NK-92 treated with Interleukin-12 subunit alpha and Interleukin-12 subunit beta, amount 100 ng/mL, for 24 hours (cell line): ENCODE data around the gene NTN3.

Experiments used
- DNase-seq: peaks from one replicate; lab custom pipeline; 2025; lab: John Stamatoyannopoulos, UW

The NTN3 gene

DNA sequence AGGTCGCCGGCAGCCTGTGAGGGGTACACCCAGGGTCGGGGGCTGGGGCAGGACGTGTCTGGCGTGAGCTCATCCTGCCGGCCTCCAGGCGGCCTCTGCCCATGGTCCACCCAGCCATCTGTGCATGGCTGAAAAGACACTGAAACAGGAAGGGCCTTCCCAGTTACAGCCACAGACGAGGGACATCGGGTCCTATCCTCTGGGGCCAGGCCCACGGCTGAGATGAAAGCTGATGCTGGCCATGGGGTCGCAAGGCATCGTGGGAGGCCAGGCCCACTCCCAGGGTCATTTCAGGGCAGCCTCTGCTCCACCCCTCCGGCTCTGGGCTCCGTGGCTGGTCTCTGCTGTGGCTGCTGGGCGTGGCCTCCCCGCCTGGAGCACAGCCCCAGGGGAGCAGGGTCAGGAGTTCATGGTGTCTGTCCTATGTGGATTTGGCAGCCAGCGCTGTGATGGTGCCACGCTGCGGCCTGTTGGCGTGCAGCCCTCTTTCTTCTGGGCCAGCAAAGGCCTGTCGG is 26.1 kb downstream of the NTN3 start:
- no peak for DNase-seq

DNA sequence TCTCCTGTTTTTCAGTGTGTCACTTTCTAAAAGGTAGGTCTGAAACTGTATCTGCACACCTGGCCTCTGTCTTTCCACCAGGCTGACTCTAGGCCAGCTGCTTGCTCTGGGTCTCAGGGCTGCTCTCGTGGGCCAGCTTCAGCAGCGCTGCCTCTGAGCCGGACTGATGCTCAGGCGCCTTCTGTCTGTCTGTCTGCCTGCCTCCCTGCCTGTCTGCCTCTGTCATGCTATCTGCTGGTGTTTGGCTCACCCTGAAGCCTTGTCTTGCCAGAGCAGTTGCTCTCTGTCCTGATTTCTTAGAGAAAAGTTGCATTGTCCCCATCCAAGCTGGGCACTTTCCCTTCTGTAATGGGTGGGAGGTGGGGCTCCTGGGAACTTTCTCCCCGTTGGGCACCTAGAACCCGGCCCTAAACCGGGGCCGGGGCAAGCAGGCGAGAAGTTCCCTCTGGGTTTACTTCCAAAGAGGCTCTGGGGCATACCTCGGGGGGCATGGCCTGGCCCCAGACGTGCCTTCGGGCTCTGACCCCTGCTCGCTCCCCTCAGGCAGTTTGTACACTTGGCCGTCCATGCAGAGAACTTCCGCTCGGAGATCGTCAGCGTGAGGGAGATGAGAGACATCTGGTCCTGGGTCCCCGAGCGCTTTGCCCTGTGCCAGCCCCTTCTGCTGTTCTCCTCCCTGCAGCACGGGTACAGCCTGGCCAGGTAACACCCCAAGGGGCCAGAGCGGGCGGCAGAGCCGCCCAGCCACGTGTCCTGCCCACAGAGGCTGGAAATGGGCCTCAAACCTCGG is 26.8 kb downstream of the NTN3 start:
- no peak for DNase-seq

DNA sequence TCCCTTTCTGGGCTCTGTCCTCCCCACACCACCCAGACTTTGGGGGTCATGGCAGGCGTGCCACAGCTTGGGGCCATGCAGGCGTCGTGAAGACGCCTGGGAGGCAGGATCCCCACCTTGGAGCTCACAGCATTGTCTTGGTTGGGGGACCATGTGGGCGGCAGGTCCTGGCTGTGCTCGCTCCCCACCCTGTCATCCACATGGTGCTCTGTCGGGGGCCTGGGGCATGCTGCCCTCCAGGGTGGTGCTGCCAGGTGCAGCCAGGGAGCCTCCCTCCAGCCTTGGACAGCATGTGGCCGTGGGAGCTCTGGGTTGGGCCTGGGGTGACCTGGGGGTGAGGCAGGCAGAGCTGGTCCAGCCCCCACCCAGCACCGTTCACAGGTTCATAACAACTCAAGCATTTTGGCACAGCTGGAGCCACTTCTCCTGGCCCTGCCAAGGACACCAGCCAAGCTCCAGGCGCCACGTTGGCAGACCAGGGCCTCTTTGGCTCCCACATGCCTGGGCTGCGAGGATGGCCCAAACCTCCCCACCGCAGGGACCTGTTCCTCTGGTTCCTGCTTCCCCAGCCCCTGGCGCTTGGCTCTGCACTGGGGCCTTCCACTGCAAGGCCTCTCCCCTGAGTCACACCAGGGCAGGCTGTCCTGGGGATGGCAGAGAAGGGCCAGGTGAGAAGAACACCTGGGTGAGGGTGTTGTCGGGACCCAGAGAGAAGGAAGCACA is 27.6 kb downstream of the NTN3 start:
- no peak for DNase-seq

DNA sequence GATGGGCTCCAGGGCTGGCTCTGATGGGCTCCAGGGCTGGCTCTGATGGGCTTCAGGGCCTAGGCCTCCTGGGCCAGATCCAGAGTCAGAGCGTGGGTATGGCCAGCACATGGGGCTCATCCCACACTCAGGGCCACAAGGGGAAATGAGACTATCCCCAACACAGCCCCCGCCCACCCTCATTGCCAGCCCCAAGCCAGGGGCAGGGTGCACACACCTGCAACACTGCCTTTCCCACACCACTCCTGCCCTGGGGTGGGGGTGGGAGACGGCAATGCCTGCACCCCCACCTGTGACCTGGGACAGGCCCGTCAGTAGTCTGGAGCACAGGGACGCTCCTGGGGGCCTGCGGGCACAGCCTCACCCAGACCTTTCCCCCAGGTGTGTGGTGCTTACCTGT is 28.4 kb downstream of the NTN3 start:
- DNase-seq = no peak

DNA sequence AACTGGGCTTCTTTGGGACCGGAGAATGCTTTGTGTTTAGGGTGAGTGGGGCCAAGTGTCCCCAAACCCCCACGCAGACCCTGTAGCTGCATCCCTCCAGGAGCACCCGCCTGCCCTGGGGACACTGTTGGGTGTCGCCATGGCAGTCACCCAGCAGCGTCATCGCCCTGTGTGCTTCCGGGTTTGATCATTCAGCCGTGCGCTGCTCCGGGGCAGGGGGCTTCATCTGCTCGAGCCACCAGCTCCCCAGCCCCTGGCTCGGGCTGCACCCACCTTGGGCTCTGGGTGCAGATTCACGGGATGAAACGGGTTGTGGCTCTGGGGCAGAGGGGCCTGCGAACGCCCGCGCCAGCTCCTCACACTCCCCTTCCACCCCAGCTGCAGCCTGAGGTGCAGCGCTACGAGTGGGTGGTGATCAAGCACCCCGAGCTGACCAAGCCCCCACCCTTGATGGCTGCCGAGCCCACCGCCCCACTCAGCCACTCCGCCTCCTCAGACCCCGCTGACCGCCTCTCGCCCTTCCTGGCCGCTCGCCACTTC is 28.9 kb downstream of the NTN3 start:
- no peak for DNase-seq

DNA sequence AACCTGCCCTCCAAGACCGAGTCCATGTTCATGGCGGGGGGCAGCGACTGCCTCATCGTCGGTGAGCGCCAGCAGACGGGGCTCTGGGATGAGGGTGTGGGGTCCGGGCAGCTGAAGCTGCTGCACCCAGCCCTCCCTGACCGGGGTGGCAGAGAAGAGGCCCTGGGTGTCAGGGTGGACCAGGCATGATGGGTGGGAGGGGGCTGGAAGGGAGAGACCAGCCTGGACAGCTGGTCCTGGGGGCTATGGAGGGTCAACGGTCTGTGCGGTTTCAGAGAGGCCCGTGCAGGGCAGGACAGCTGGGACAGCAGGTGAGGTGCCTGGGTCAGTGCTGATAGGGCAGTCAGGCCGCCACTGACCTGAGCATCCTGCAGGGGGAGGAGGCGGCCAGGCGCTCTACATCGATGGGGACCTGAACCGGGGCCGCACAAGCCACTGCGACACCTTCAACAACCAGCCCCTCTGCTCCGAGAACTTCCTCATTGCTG is 29.4 kb downstream of the NTN3 start:
- no peak for DNase-seq

DNA sequence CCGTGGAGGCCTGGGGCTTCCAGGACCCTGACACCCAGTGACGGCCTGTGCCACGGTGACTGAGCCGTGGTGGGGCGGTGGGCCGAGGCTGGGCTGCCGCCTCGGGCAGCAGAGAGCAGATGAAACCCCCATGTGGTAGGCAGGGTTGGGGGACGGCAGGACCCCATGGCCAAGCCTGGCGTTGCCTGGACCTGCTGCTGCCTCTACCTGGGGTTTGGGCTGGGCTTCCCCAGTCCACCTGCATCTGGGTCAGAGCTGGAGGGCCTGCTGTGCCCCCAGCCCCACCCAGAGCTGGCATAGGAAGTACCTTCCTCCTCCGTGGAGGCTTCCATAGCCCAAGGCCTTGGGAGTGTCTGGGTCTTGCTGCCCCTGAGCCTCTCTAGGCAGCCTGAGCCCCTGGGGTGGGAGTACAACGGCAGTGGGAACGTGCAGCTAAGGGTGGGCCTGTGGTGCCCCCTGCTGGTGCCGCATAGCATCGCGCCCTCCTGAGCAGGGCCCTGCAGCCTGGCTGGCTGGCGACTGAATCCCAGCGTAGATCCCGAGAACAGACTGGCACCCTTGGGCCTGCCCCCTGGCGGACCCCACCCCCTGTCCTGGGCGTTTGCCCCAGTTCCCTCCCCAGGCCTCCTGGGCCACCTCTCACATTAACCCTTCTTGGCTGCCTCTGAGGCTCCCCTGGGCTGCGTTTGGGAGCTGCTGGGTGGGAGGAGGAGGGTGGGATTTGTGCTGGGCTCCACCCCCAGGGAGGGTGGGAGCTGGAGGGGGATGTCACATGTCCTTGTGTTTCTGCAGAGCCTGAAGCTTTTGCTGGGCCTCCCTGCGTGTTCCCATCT is 30.0 kb downstream of the NTN3 start:
- peak; percentile 49 for DNase-seq

DNA sequence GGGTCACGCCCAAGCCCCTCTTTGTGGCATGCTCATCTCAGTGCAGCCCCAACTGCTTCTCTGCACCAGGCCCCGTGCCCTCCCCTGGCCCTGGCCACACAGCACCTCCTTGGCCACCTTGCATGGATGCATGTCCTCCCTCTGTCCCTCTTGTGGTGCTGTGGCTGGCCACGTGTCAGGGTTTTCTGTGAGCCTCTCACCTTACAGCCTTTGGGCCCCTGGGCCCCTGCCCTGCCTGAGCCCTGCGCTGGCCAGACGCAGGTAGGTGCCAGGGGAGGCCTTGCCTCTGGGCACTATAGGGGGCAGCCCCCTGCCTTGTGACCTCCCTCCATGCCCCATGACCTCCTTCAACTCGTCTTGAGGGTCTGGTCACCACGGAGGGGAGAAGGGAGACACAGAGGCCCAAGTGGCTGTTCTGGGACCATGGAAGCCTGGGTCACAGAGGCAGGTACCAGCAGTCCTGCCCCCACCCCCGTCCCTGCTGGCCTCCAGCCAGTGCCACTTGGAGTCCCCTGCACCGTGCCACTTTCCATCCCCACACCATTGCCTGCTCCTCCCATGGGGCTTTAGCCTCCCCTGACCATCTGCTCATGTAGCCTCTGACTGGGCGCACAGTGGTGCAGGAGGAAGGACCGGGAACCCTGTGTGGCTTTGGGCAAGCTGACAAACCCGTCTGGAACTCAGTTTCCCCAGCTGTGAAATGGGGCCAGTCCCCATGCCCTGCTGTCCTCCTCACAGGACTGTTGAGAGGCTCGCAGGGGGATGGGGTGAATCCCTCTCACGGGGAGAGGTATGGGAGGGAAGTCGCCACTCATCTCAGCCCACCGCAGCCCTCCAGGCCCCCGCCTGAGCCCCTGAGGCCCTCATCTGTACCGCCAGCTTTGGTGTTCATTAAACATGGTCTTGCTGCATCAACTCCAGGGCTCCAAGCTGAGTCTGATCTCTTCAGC is 31.1 kb downstream of the NTN3 start:
- DNase-seq = no peak

DNA sequence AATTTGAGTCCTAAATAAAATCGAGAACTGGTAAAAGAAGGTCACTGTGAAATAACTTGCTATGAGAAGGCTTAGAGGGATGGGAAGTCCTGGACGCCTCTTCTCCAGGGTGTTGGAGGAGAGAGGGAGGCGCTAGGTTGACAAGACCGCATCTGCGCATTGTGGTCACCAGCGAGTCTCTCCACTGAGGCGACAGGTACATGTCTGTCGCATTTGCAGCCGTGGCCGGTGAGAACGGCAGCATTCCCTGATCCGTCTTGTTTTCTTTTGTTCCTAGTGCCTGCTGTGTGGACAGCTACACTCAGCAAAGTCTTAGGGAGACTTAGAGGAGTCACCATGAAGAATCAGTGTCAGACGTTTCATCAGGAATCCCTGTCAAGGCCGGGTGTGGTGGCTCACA is 34.6 kb downstream of the NTN3 start:
- no peak for DNase-seq

DNA sequence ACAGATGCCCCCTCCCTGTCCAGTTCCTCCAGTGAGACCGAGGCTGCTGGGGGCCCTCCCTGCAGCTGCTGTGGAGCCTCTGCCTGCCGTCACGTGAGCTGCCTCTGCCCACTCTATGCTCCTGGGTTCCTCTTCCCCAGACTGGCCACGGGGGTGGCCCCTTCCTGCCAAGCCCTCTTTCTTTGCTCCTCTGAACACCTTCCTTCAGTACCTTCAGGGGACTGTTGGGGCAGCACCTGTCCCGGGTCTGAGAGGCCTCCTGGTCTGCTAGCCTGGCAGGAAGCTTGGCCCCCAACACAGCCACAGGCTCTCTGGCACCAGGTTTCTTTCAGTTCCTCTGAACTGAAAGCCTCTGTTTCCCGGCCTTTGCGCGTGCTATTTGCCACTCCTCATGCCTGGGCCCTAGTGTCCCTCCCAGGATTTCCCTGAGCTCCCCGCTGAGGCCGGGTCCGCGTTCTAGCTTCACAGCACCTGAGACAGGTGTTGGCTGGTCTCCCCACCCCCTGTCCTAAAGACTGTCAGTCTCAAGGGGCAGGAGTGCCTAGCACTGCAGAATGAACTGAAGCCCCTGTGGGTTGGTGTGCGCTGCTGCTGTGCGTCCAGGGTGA is 36.1 kb downstream of the NTN3 start:
- no peak for DNase-seq

DNA sequence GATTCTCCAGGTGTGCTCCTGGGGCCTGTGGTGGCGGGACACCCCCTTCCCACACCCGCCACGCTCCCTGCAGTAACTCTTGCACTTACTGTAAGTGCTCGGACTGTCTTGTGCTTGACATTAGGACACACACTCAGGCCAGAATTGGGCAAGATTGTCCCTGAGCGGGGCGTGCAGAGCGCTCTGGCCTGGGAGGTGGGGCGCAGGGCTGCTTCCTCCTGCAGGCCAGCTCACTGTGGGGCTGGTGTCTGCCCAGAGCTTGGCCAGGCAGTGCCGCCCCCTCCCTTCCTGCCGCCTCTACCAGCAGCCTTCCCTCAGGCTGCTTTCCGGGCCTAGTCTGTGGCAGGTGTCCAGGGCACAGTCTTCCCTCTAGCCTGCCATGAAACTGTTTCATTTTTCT is 36.6 kb downstream of the NTN3 start:
- DNase-seq = no peak

DNA sequence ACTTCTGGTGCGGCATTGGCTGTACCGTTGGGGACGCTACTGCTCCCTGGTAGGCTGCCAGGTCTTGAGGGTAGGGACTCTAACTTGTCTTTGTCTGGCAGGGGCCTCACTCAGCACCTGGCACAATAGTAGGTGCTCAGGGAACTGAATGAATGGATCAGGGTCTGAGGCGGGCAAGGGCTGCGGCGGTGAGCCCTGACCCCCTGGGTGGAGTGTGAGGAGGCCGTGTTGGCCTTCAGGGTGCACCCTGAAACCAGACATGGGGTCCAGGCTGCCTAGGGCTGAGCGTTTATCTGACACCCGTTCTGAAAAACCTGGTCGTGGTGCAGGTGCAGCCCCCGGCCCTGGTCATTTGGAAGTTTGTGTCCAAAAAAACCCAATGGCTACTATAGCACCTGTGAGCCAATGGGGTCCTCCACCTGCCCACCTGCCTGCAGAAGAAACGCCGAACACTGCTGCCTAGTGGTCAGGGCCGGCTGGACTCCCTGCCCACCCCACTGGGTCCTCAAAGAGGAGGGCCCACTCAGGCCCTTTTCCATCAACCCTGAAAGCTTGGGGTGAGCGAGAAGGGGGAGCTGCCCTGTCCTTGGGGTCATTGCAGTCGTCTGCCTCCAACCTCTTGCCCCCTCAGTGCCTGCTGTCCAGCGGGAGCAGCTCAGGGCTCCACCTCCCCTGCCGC is 37.8 kb downstream of the NTN3 start:
- DNase-seq = no peak

DNA sequence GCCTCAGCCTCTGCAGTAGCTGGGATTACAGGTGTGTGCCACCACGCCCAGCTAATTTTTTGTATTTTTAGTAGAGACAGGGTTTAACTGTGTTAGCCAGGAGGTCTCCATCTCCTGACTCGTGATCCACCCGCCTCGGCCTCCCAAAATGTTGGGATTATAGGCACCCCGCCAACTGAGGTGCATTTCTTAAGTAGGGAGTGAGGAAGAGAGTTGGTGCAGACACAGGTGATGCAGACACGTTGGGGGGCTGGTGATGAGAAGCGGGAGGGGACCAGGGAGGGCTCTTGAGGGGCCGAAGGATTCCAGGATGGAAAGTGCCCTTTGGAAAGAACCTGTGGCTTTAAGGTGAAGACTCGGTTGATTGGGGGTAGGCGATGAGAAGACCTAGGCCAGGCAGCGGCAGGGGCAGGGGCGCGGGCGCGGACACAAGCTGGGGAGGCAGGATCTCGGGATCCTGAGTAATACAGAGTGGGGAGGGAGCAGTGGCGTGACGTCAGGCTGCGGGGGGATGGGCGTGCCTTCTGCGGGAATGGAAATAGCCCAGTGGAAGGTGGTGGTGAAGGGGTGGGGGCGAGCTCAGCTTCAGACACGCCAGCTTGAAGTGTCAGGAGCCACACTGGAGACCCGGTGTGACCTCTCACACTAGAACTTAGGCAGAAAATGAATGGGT is 40.2 kb downstream of the NTN3 start:
- DNase-seq = no peak

DNA sequence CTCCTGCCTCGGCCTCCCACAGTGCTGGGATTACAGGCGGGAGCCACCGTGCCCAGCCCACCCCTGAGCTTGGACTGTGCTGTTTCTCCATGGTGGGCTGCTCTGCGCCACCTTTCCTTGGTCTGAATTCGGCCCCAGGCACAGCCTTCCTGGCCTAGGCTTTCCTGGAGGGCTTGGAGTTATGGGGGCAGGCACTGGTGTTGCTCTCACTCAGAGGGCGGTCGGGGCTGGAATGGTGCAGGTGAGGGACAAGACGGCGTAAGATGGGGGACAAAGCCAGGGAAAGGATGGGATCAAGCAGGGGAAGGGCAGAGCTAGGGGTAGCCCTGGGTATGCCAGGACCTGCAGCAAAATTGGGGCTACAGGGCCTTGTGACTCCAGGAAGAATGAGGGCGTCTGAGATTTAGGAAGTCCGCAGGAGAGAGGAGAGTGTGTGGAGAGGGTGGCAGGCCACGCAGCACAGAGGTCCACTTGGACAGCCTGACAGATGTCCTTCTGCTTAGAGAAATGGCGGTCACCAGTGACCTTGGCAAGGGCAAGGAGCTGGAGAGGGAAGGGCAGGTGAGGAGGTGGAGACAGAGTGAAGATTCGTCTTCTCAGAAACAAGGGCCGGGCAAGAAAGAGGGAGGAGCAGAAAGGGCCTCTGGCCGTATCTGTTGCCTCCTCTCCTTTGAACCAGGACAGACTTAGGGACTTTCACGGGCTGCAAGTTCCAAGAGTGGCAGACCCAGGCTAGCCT is 41.1 kb downstream of the NTN3 start:
- DNase-seq = no peak

DNA sequence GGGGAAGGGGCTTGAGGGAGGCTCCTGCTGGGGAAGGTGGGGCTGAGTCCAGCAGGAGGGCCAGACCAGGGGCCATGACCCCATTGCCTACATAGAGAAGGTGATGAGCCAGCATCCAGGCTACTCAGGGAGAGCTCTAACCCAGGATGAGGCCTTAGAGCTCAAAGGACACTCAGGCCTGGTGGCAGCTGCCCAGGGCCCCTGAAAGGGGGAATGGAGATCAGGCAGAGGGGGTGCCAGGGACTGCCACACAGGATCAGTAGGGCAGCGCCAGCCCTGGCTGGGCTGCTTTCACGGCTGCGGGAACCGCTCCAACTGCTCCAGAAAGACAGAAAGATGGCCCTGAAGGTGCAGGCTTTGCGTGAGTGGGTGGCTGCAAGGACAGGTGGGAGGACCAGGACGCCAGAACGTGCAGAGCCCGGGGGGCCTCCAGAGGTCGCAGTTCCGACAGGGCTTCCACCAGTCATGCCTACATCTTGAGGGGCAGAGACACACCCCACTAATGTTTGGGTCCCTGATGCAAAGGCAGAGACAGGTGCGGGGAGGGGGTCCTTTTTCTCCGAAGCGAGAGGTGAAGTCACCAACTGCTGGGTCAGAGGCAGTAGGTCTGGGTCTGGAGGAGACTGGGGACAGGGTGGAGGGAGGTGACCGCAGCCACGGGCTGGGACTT is 41.8 kb downstream of the NTN3 start:
- no peak for DNase-seq

DNA sequence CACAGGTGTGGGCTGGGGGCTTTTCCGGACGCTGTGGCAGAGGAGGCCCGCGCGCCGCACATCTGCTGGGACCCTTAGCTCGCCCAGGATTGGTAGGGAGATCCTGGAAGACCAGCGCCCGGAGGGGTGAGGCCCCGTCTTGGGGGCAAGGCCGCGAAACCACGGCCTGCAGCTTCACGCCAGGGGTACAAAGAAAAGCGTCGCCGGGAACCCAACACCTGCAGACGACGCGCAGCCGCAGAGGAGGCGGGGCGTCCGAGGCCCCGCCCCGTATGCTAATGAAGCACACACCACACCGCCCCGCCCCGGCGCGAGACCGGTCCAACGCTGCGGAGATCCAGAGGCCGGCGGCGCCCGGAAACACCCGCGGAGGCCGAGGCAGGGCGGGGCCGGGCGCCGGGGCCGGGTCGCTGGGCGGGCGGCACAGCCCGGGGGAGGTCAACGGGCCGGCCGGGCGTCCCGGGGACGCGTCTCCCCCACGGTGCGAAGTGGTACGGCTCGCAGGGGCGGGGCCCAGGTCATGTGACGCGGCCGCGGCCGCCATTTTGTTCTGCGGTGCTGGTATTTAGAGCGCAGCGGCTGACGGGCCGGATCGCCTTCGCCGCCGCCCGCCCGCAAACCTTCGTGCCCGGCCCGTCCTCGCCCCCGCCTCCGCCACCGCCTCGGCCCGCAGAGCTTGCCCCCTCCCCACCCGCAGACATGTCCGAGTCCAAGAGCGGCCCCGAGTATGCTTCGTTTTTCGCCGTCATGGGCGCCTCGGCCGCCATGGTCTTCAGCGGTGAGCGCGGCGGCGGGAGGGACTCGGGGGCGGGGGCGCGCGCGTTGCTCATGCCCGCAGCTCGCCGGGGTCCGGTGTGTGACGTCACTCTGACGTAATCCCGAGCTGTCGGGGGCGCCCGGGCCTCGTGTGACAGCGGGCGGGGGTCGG is 42.6 kb downstream of the NTN3 start, which contains the start of gene ATP6V0C:
Gene ATP6V0C, plus strand, starts transcription at position 548 of the 928 bp plus-strand sequence. Its CDS starts 152 bp downstream, at position 700.
- peak; percentile 94 for DNase-seq
